ENCODE results near the gene BEST3. TPM values are rescaled to one million over a fixed set of nuclear protein-coding genes. Genes with fewer than 3 reads are reported as not detected.
A peak's percentile ranks its signal among the peaks of the same experiment; 100 is the strongest.

BEST3 gene
- total and polyA plus RNA-seq, 2 donors (not counting 1 experiment from before 2014, with no cell fraction given), result not detected

DNA sequence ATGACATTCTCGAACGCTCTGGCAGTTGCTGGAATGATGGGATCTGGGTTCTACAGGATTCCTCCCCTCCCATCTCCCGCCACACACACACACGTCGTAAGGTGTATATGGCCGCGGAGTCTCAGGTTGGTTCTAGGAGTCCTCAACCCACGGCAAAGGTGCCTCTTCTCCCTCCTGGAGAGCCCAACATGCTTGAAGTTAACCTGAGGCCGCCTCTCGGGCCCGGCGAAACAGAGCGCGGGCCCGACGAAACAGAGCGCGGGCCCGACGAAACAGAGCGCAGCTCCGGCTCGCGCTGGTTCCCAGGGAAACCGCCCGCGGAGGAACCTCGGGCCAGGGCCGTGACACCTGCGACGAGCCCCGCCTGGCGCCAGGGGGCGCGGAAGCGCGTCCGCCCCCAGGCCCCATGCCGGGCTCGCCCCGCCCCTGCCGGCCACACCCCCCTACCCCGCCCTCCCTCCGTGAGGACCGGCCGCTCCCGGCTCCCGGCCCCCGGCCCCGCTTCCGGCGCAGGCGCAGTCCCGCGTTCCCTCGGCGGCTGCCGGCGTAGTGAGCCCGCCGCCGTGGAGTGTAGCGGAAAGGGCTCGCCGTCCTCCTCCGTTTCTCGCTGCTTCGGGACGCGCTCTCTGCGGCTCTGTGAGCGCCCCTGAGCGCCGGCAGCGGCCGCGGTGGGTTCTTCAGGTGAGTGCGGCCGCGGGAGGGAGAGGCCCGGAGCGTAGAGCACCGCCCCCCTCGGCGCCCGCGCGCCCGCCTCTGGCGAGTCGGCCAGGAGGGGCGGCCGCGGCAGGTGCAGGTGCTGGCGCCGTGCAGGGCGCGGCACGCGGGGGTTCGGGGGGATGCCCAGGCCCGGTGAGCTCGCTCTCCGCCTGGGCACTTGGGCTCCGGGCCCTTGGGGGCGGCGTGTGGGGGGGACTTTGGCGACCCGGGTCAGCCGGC lies 39.5 kb upstream of the BEST3 start, which contains the start of gene RAB3IP:
RAB3IP (plus strand) TSS at position 510 of the 936 bp plus-strand sequence. CDS start 16,549 bp downstream, outside the sequence.
- Histone ChIP-seq H3K79me2 (ENCODE audit: control insufficient read depth, insufficient read depth, low read length) (no peaks in the 10 kb centered on the region), H3K9me3 (ENCODE audit: control insufficient read depth, insufficient read depth, low read depth, low read length) (no peaks in the 10 kb centered on the region), H3K27ac (ENCODE audit: insufficient read depth, low read length) (no peak within 1 kb of the TSS), H3K36me3 (ENCODE audit: control insufficient read depth, insufficient read depth, low read length) (no peaks in the 10 kb centered on the region), H2AFZ (ENCODE audit: low read length) (peak within 1 kb of the TSS; percentile 57), H3K4me1 (ENCODE audit: control insufficient read depth, extremely low read depth, insufficient read depth, low read length) (no peaks in the 10 kb centered on the region), H3K27me3 (ENCODE audit: control insufficient read depth, insufficient read depth, low read length) (no peaks in the 10 kb centered on the region), H3K4me2 (ENCODE audit: extremely low read depth, insufficient read depth, low read length) (peak within 1 kb of the TSS; percentile 76), H4K20me1 (ENCODE audit: control insufficient read depth, extremely low read depth, insufficient read depth, low read length) (no peaks in the 10 kb centered on the region), H3K9ac (ENCODE audit: insufficient read depth, low read length) (peak within 1 kb of the TSS; percentile 39), H3K4me3 (replicated peaks in 1 of 4; ENCODE audit: control extremely low read depth in 1 of 4, insufficient read depth in 1 of 4, low read depth in 3 of 4, low read length in 4 of 4) (peak within 1 kb of the TSS; percentile 45 to 66 (median 62))
- peak; percentile 39 for TF ChIP-seq EZH2 (IDR thresholded peaks at IDR 0.05; ENCODE audit: low read length, missing control alignments)
- TF ChIP-seq, protein P1, sequence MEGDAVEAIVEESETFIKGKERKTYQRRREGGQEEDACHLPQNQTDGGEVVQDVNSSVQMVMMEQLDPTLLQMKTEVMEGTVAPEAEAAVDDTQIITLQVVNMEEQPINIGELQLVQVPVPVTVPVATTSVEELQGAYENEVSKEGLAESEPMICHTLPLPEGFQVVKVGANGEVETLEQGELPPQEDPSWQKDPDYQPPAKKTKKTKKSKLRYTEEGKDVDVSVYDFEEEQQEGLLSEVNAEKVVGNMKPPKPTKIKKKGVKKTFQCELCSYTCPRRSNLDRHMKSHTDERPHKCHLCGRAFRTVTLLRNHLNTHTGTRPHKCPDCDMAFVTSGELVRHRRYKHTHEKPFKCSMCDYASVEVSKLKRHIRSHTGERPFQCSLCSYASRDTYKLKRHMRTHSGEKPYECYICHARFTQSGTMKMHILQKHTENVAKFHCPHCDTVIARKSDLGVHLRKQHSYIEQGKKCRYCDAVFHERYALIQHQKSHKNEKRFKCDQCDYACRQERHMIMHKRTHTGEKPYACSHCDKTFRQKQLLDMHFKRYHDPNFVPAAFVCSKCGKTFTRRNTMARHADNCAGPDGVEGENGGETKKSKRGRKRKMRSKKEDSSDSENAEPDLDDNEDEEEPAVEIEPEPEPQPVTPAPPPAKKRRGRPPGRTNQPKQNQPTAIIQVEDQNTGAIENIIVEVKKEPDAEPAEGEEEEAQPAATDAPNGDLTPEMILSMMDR (conservative IDR thresholded peaks at IDR 0.05 in 1 of 2, IDR thresholded peaks at IDR 0.05 in 1 of 2; ENCODE audit: low read depth in 1 of 2, low read length in 2 of 2), result peak; percentile 21 to 33
- DNase-seq (ENCODE audit: low read depth in 2 of 2), result peak; percentile 69 to 71

GRCh38 chr12:69733638-69734037 lies 34.5 kb upstream of the BEST3 start:
- H3K27ac ChIP-seq (ENCODE audit: insufficient read depth, low read length), result no peak overlapping the region
- no peaks in the 10 kb centered on the region for H3K36me3 ChIP-seq (ENCODE audit: control insufficient read depth, insufficient read depth, low read length)
- TF ChIP-seq, protein P1 (conservative IDR thresholded peaks at IDR 0.05 in 1 of 2, IDR thresholded peaks at IDR 0.05 in 1 of 2; ENCODE audit: low read depth in 1 of 2, low read length in 2 of 2), result no peak
- no peak for TF ChIP-seq EZH2 (IDR thresholded peaks at IDR 0.05; ENCODE audit: low read length, missing control alignments)

DNA sequence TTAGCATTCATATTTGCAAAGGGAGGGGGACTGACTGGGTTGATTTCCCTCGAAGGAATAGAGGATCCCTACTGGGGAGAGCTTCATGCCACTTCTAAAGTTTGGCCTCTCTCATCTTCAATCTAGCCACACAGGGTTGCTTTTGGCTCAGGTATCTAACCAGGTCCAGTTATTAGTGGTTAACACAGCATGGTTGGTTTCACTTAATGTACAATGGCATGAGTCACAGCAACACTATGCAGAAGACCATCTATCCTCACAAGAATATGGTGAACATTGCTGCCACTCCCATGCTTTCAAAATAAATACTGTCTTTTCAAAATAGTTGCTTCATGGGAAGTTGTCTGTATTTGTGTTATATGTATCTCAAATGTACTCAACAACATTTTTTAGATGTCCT lies 33.0 kb upstream of the BEST3 start:
- Histone ChIP-seq H3K27me3 (ENCODE audit: control insufficient read depth, insufficient read depth, low read length) (no peaks in the 10 kb centered on the region), H3K79me2 (ENCODE audit: control insufficient read depth, insufficient read depth, low read length) (no peaks in the 10 kb centered on the region), H3K4me2 (ENCODE audit: extremely low read depth, insufficient read depth, low read length) (no peak overlapping the region), H3K4me1 (ENCODE audit: control insufficient read depth, extremely low read depth, insufficient read depth, low read length) (no peaks in the 10 kb centered on the region), H4K20me1 (ENCODE audit: control insufficient read depth, extremely low read depth, insufficient read depth, low read length) (no peaks in the 10 kb centered on the region), H3K36me3 (ENCODE audit: control insufficient read depth, insufficient read depth, low read length) (no peaks in the 10 kb centered on the region), H3K27ac (ENCODE audit: insufficient read depth, low read length) (no peak overlapping the region), H2AFZ (ENCODE audit: low read length) (no peak overlapping the region), H3K4me3 (replicated peaks in 1 of 4; ENCODE audit: control extremely low read depth in 1 of 4, insufficient read depth in 1 of 4, low read depth in 3 of 4, low read length in 4 of 4) (no peak overlapping the region), H3K9ac (ENCODE audit: insufficient read depth, low read length) (no peak overlapping the region), H3K9me3 (ENCODE audit: control insufficient read depth, insufficient read depth, low read depth, low read length) (no peaks in the 10 kb centered on the region)
- TF ChIP-seq EZH2 (IDR thresholded peaks at IDR 0.05; ENCODE audit: low read length, missing control alignments), result no peak
- TF ChIP-seq, protein P1 (conservative IDR thresholded peaks at IDR 0.05 in 1 of 2, IDR thresholded peaks at IDR 0.05 in 1 of 2; ENCODE audit: low read depth in 1 of 2, low read length in 2 of 2), result no peak
- DNase-seq (ENCODE audit: low read depth in 2 of 2), result peak; percentile 9 to 68

More at GRCh38 chr12:69733638-69734037, 34.5 kb upstream of the BEST3 start:
- Histone ChIP-seq H4K20me1 (ENCODE audit: control insufficient read depth, extremely low read depth, insufficient read depth, low read length) (no peaks in the 10 kb centered on the region), H3K4me1 (ENCODE audit: control insufficient read depth, extremely low read depth, insufficient read depth, low read length) (no peaks in the 10 kb centered on the region), H2AFZ (ENCODE audit: low read length) (no peak overlapping the region), H3K4me3 (replicated peaks in 1 of 4; ENCODE audit: control extremely low read depth in 1 of 4, insufficient read depth in 1 of 4, low read depth in 3 of 4, low read length in 4 of 4) (no peak overlapping the region), H3K9me3 (ENCODE audit: control insufficient read depth, insufficient read depth, low read depth, low read length) (no peaks in the 10 kb centered on the region), H3K79me2 (ENCODE audit: control insufficient read depth, insufficient read depth, low read length) (no peaks in the 10 kb centered on the region), H3K27me3 (ENCODE audit: control insufficient read depth, insufficient read depth, low read length) (no peaks in the 10 kb centered on the region), H3K4me2 (ENCODE audit: extremely low read depth, insufficient read depth, low read length) (no peak overlapping the region), H3K9ac (ENCODE audit: insufficient read depth, low read length) (no peak overlapping the region)
- DNase-seq (ENCODE audit: low read depth in 2 of 2), result no peak

All from fibroblast of lung (primary cell).